ENCODE data around the gene OASL. TPM values are rescaled to one million over a fixed set of nuclear protein-coding genes. Genes with fewer than 3 reads are reported as not detected.

OASL gene
- polyA plus RNA-seq, 3 donors, result 0.11 to 0.19 (median 0.14) TPM

- no peak for DNase-seq (ENCODE audit: low read depth in 3 of 3, low spot score in 2 of 3)
Observed at GRCh38 chr12:120994589-120995337, 44.3 kb downstream of the OASL start.

GRCh38 chr12:120994059-120994458, 45.0 kb downstream of the OASL start:
- no peak for DNase-seq (ENCODE audit: low read depth in 3 of 3, low spot score in 2 of 3)

GRCh38 chr12:120993496-120993895, 45.5 kb downstream of the OASL start:
- no peak for DNase-seq (ENCODE audit: low read depth in 3 of 3, low spot score in 2 of 3)

- DNase-seq (ENCODE audit: low read depth in 3 of 3, low spot score in 2 of 3), result no peak
Observed at GRCh38 chr12:120992989-120993388, 46.1 kb downstream of the OASL start.

GRCh38 chr12:120991965-120992364, 47.1 kb downstream of the OASL start:
- DNase-seq (ENCODE audit: low read depth in 3 of 3, low spot score in 2 of 3), result no peak

- no peak for DNase-seq (ENCODE audit: low read depth in 3 of 3, low spot score in 2 of 3)
Observed at GRCh38 chr12:120990487-120991055, 48.5 kb downstream of the OASL start.

GRCh38 chr12:120989687-120990086, 49.4 kb downstream of the OASL start:
- DNase-seq (ENCODE audit: low read depth in 3 of 3, low spot score in 2 of 3), result no peak

GRCh38 chr12:120988658-120989057, 50.4 kb downstream of the OASL start:
- DNase-seq (ENCODE audit: low read depth in 3 of 3, low spot score in 2 of 3), result no peak

GRCh38 chr12:120988234-120988633, 50.8 kb downstream of the OASL start:
- no peak for DNase-seq (ENCODE audit: low read depth in 3 of 3, low spot score in 2 of 3)

- no peak for DNase-seq (ENCODE audit: low read depth in 3 of 3, low spot score in 2 of 3)
Observed at GRCh38 chr12:120984351-120984898, 54.6 kb downstream of the OASL start.

GRCh38 chr12:120983759-120984158, 55.3 kb downstream of the OASL start:
- no peak for DNase-seq (ENCODE audit: low read depth in 3 of 3, low spot score in 2 of 3)

GRCh38 chr12:120982659-120983058, 56.4 kb downstream of the OASL start:
- DNase-seq (ENCODE audit: low read depth in 3 of 3, low spot score in 2 of 3), result no peak

- no peak for DNase-seq (ENCODE audit: low read depth in 3 of 3, low spot score in 2 of 3)
Observed at GRCh38 chr12:120981407-120981941, 57.6 kb downstream of the OASL start.

GRCh38 chr12:120980800-120981368, 58.2 kb downstream of the OASL start:
- DNase-seq (ENCODE audit: low read depth in 3 of 3, low spot score in 2 of 3), result peak in 1 of 3 donors; percentile 52

- no peak for DNase-seq (ENCODE audit: low read depth in 3 of 3, low spot score in 2 of 3)
Observed at GRCh38 chr12:120979862-120980696, 59.0 kb downstream of the OASL start.

- DNase-seq (ENCODE audit: low read depth in 3 of 3, low spot score in 2 of 3), result no peak
Observed at GRCh38 chr12:120979220-120979861, 59.7 kb downstream of the OASL start.

GRCh38 chr12:120978296-120979219, 60.5 kb downstream of the OASL start, which contains the start of gene HNF1A:
TSS of gene HNF1A (plus strand) at chr12:120978543. CDS start at chr12:120978769, 226 bp downstream.
- DNase-seq (ENCODE audit: low read depth in 3 of 3, low spot score in 2 of 3), result no peak

- no peak for DNase-seq (ENCODE audit: low read depth in 3 of 3, low spot score in 2 of 3)
Observed at GRCh38 chr12:120977531-120978295, 61.3 kb downstream of the OASL start.
